Activated naive CD4-positive, alpha-beta T cell treated with anti-CD3 and anti-CD28 coated beads for 36 hours (primary cell): Measurements from ENCODE around the gene FAM227B. TPM values are rescaled to one million over a fixed set of nuclear protein-coding genes. Genes with fewer than 3 reads are reported as not detected.
"Not testable (repeated sequence)": the region's sequence is repeated elsewhere in the genome, so short reads cannot be mapped to it uniquely, and the experiment has no call there.

ENCODE experiments used
- CTCF ChIA-PET: fragments of 350-600 bp; sonication (Branson Sonifier 250); formaldehyde crosslinking; loops from one replicate; lab custom pipeline; 2021; ENCODE audit warnings: antibody characterized with exemption; lab: Charles Lee
- DNase-seq: peaks from one replicate; pipeline ENCODE4 v3.0.0-alpha.2; 2020
- H3K27ac Mint-ChIP-seq: one replicate; pipeline ENCODE4 v1.8.0; 2021; ENCODE audit warnings: mild to moderate bottlenecking, mixed read lengths
- H3K27me3 Mint-ChIP-seq: one replicate; pipeline ENCODE4 v1.8.0; 2021; ENCODE audit warnings: low read depth, mixed read lengths
- H3K36me3 Mint-ChIP-seq: one replicate; pipeline ENCODE4 v1.8.0; 2021; ENCODE audit warnings: low read depth, mixed read lengths
- H3K4me1 Mint-ChIP-seq: one replicate; pipeline ENCODE4 v1.8.0; 2021; ENCODE audit warnings: low read depth, mixed read lengths
- H3K4me3 Mint-ChIP-seq: one replicate; pipeline ENCODE4 v1.8.0; 2021; ENCODE audit warnings: mild to moderate bottlenecking, moderate library complexity, mixed read lengths
- H3K9me3 Mint-ChIP-seq: one replicate; pipeline ENCODE4 v1.8.0; 2021; ENCODE audit warnings: mixed read lengths
- intact Hi-C: fragments of 100-400 bp; cut with micrococcal nuclease; formaldehyde crosslinking; loops from one replicate; pipeline ENCODE4 v1.15.1; 2023
- total RNA-seq, 2 experiments: library from RNA; stranded (reverse); gene quantifications; one replicate each; pipeline ENCODE4 v1.2.3, GENCODE V29; 2021

The FAM227B gene
- total RNA-seq, 2 experiments from 2014 or later: 2.0 to 2.8 TPM

GRCh38 chr15:49423901-49424550 lies 196.6 kb downstream of the FAM227B start:
- Mint-ChIP-seq H3K36me3 (no peaks in the 10 kb centered on the region), H3K4me1 (peaks cover 4% of the 10 kb centered on the region), H3K4me3 (no peak overlapping the region), H3K27ac (no peak overlapping the region), H3K9me3 (no peaks in the 10 kb centered on the region), H3K27me3 (no peaks in the 10 kb centered on the region)
- intact Hi-C loops: loop anchor here (2.0 to 5.0 kb wide), 3 partner anchors 277 to 1065 kb away; no protein-coding TSS in a partner anchor
- DNase-seq: no peak
- CTCF ChIA-PET: no interaction called here

- Mint-ChIP-seq H3K27ac (no peak within 1 kb of the TSS), H3K9me3 (no peaks in the 10 kb centered on the region), H3K36me3 (no peaks in the 10 kb centered on the region), H3K4me3 (no peak within 1 kb of the TSS), H3K27me3 (no peaks in the 10 kb centered on the region), H3K4me1 (peaks cover 4% of the 10 kb centered on the region)
- intact Hi-C loops: loop anchor here (2.0 to 5.0 kb wide), 3 partner anchors 276 to 1064 kb away; no protein-coding TSS in a partner anchor
- DNase-seq: no peak
- CTCF ChIA-PET: interaction anchor here (1.0 to 3.1 kb wide), 10 partner anchors 9 to 722 kb away, joined by 3 to 31 read pairs (median 3); no protein-coding TSS in a partner anchor
These were observed 197.6 kb downstream of the FAM227B start, which contains the start of gene FGF7 for GRCh38 chr15:49423021-49423420. TSS of gene FGF7 (plus strand) at chr15:49423242. CDS start at chr15:49424298, 1,056 bp downstream.

- H3K4me1 Mint-ChIP-seq: peaks cover 4% of the 10 kb centered on the region
- no peaks in the 10 kb centered on the region for H3K9me3 Mint-ChIP-seq
- no peaks in the 10 kb centered on the region for H3K36me3 Mint-ChIP-seq
- intact Hi-C loops: loop anchor here (1.0 to 5.0 kb wide), 5 partner anchors 187 to 1063 kb away; no protein-coding TSS in a partner anchor
- H3K27ac Mint-ChIP-seq: no peak overlapping the region
- CTCF ChIA-PET: interaction anchor here (0.6 to 3.1 kb wide), 20 partner anchors 8 to 1050 kb away, joined by 3 to 31 read pairs (median 4); no protein-coding TSS in a partner anchor
- DNase-seq: peak; percentile 25
- no peaks in the 10 kb centered on the region for H3K27me3 Mint-ChIP-seq
- no peak overlapping the region for H3K4me3 Mint-ChIP-seq
These were observed 198.6 kb downstream of the FAM227B start for GRCh38 chr15:49421991-49422390.

GRCh38 chr15:49418811-49419210 lies 201.8 kb downstream of the FAM227B start:
- CTCF ChIA-PET: no interaction called here
- Mint-ChIP-seq H3K9me3 (no peaks in the 10 kb centered on the region), H3K36me3 (no peaks in the 10 kb centered on the region), H3K4me1 (peaks cover 4% of the 10 kb centered on the region), H3K4me3 (no peak overlapping the region), H3K27me3 (peaks cover 4% of the 10 kb centered on the region), H3K27ac (no peak overlapping the region)
- no peak for DNase-seq
- intact Hi-C loops: no loop called here

GRCh38 chr15:49415638-49416037 lies 205.0 kb downstream of the FAM227B start:
- no peaks in the 10 kb centered on the region for H3K4me1 Mint-ChIP-seq
- H3K27me3 Mint-ChIP-seq: peaks cover 4% of the 10 kb centered on the region
- H3K9me3 Mint-ChIP-seq: no peaks in the 10 kb centered on the region
- intact Hi-C loops: no loop called here
- H3K4me3 Mint-ChIP-seq: no peak overlapping the region
- no peak overlapping the region for H3K27ac Mint-ChIP-seq
- CTCF ChIA-PET: no interaction called here
- no peak for DNase-seq
- no peaks in the 10 kb centered on the region for H3K36me3 Mint-ChIP-seq

GRCh38 chr15:49415149-49415548 lies 205.5 kb downstream of the FAM227B start:
- Mint-ChIP-seq H3K4me1 (no peaks in the 10 kb centered on the region), H3K36me3 (no peaks in the 10 kb centered on the region), H3K9me3 (no peaks in the 10 kb centered on the region), H3K4me3 (no peak overlapping the region), H3K27me3 (peaks cover 4% of the 10 kb centered on the region), H3K27ac (no peak overlapping the region)
- CTCF ChIA-PET: interaction anchor here (0.7 kb wide), 1 partner anchor 190 kb away, joined by 3 read pairs; no protein-coding TSS in a partner anchor
- no peak for DNase-seq
- intact Hi-C loops: no loop called here

- H3K36me3 Mint-ChIP-seq: no peaks in the 10 kb centered on the region
- no peaks in the 10 kb centered on the region for H3K4me1 Mint-ChIP-seq
- no peaks in the 10 kb centered on the region for H3K9me3 Mint-ChIP-seq
- no peak for DNase-seq
- H3K4me3 Mint-ChIP-seq: no peak overlapping the region
- CTCF ChIA-PET: interaction anchor here (0.6 to 1.6 kb wide), 3 partner anchors 9 to 229 kb away, joined by 3 to 10 read pairs (median 5); no protein-coding TSS in a partner anchor
- H3K27ac Mint-ChIP-seq: no peak overlapping the region
- H3K27me3 Mint-ChIP-seq: peaks cover 12% of the 10 kb centered on the region
- intact Hi-C loops: no loop called here
These were observed 207.8 kb downstream of the FAM227B start for GRCh38 chr15:49412797-49413196.

GRCh38 chr15:49410641-49411040 lies 210.0 kb downstream of the FAM227B start:
- Mint-ChIP-seq H3K27ac (no peak overlapping the region), H3K36me3 (no peaks in the 10 kb centered on the region), H3K27me3 (peaks cover 13% of the 10 kb centered on the region), H3K4me3 (no peak overlapping the region), H3K4me1 (no peaks in the 10 kb centered on the region), H3K9me3 (no peaks in the 10 kb centered on the region)
- CTCF ChIA-PET: no interaction called here
- intact Hi-C loops: no loop called here
- DNase-seq: no peak

- Mint-ChIP-seq H3K27ac (no peak overlapping the region), H3K36me3 (no peaks in the 10 kb centered on the region), H3K27me3 (peaks cover 11% of the 10 kb centered on the region), H3K9me3 (peaks cover 2% of the 10 kb centered on the region), H3K4me3 (no peak overlapping the region), H3K4me1 (no peaks in the 10 kb centered on the region)
- CTCF ChIA-PET: interaction anchor here (1.7 kb wide), 1 partner anchor 15 kb away, joined by 7 read pairs; no protein-coding TSS in a partner anchor
- intact Hi-C loops: no loop called here
- DNase-seq: no peak
These were observed 214.1 kb downstream of the FAM227B start for GRCh38 chr15:49406352-49407118.

- CTCF ChIA-PET: interaction anchor here (0.7 kb wide), 1 partner anchor 197 kb away, joined by 3 read pairs; no protein-coding TSS in a partner anchor
- H3K27ac Mint-ChIP-seq, H3K4me3 Mint-ChIP-seq, intact Hi-C loops, H3K27me3 Mint-ChIP-seq, H3K36me3 Mint-ChIP-seq, DNase-seq, H3K9me3 Mint-ChIP-seq, H3K4me1 Mint-ChIP-seq: not testable (repeated sequence)
These were observed 217.9 kb downstream of the FAM227B start for GRCh38 chr15:49402515-49403296.

- Mint-ChIP-seq H3K27me3 (peaks cover 10% of the 10 kb centered on the region), H3K9me3 (no peaks in the 10 kb centered on the region), H3K4me1 (no peaks in the 10 kb centered on the region), H3K27ac (no peak overlapping the region), H3K36me3 (no peaks in the 10 kb centered on the region), H3K4me3 (no peak overlapping the region)
- DNase-seq: no peak
- intact Hi-C loops: no loop called here
- CTCF ChIA-PET: no interaction called here
These were observed 233.1 kb downstream of the FAM227B start for GRCh38 chr15:49387471-49387870.

GRCh38 chr15:49383266-49383665 lies 237.4 kb downstream of the FAM227B start:
- no peak overlapping the region for H3K4me3 Mint-ChIP-seq
- intact Hi-C loops: no loop called here
- CTCF ChIA-PET: no interaction called here
- DNase-seq: no peak
- H3K27ac Mint-ChIP-seq: no peak overlapping the region
- no peaks in the 10 kb centered on the region for H3K36me3 Mint-ChIP-seq
- H3K4me1 Mint-ChIP-seq: no peaks in the 10 kb centered on the region
- H3K27me3 Mint-ChIP-seq: peaks cover 17% of the 10 kb centered on the region
- no peaks in the 10 kb centered on the region for H3K9me3 Mint-ChIP-seq
